K562 (cell line): ENCODE results near the gene PDHB.

Experiments
- CREB1 ChIP-seq, 2 experiments: sonication (generic) in 1 of 2; formaldehyde crosslinking in 1 of 2; IDR thresholded peaks; 2 replicates each; pipeline versions ENCODE4 v1.6.1 to v1.8.0; 2012 to 2022; ENCODE audit warnings: inconsistent platforms in 1 of 2, mild to moderate bottlenecking in 1 of 2, missing genetic modification reagents in 1 of 2, moderate library complexity in 1 of 2
- CTCF ChIP-seq, 3 experiments: IDR thresholded peaks in 2 of 3; conservative IDR thresholded peaks in 1 of 3; 2 replicates each; pipeline ENCODE4 v1.5.1; 2011 to 2012; ENCODE audit warnings: low read length in 3 of 3, mild to moderate bottlenecking in 3 of 3, control low read depth in 2 of 3, improper control_type of control experiment in 1 of 3, inconsistent platforms in 1 of 3, low read depth in 1 of 3, mixed read lengths in 1 of 3, moderate library complexity in 1 of 3; ENCODE audit not compliant: insufficient read depth in 2 of 3
- FOSL1 ChIP-seq: fragments of 200-800 bp; sonication (Bioruptor generic); conservative IDR thresholded peaks from 2 replicates; pipeline ENCODE4 v1.6.1; 2016; ENCODE audit warnings: missing genetic modification characterization, missing compliant biosample characterization
- HDAC2 ChIP-seq: fragments of 450-650 bp; IDR thresholded peaks from 2 replicates; pipeline ENCODE4 v1.6.1; 2016; ENCODE audit warnings: mild to moderate bottlenecking
- RAD21 ChIP-seq, 2 experiments: fragments of 250-450 bp in 1 of 2; fragments of 450-650 bp in 1 of 2; sonication (Bioruptor Pico) in 1 of 2; formaldehyde crosslinking in 1 of 2; IDR thresholded peaks in 1 of 2; conservative IDR thresholded peaks in 1 of 2; 2 replicates each; pipeline versions ENCODE4 v1.4.0 to v1.8.0; 2020 to 2022; ENCODE audit warnings: mild to moderate bottlenecking in 2 of 2, moderate library complexity in 1 of 2
- SREBF2 ChIP-seq: sonication (generic); formaldehyde crosslinking; IDR thresholded peaks from 2 replicates; pipeline ENCODE4 v1.4.0; 2020; ENCODE audit warnings: mild to moderate bottlenecking, missing genetic modification reagents
- ZNF184 ChIP-seq: sonication (generic); formaldehyde crosslinking; IDR thresholded peaks from 2 replicates; pipeline ENCODE4 v1.5.0; 2020; ENCODE audit warnings: missing genetic modification reagents

- no peak for TF ChIP-seq SREBF2
- TF ChIP-seq ZNF184 (CRISPR knock-in tag): no peak
- no peak for TF ChIP-seq FOSL1
- no peak for TF ChIP-seq RAD21 (CRISPR knock-in tag; conservative IDR thresholded peaks at IDR 0.05 in 1 of 2, IDR thresholded peaks at IDR 0.05 in 1 of 2)
- TF ChIP-seq CREB1 (IDR thresholded peaks at IDR 0.05): no peak
- TF ChIP-seq CREB1 (CRISPR knock-in tag; IDR thresholded peaks at IDR 0.05): no peak
- no peak for TF ChIP-seq HDAC2
- no peak for TF ChIP-seq CTCF (IDR thresholded peaks at IDR 0.05 in 2 of 3, conservative IDR thresholded peaks at IDR 0.05 in 1 of 3; ENCODE audit: insufficient read depth in 2 of 3, low read depth in 1 of 3, low read length in 3 of 3)
These were observed 49.4 kb upstream of the PDHB start for GRCh38 chr3:58482917-58483636.
